Measurements from ENCODE around the gene TMEM141. TPM values are rescaled to one million over a fixed set of nuclear protein-coding genes. Genes with fewer than 3 reads are reported as not detected.
"Not testable (repeated sequence)": the region's sequence is repeated elsewhere in the genome, so short reads cannot be mapped to it uniquely, and the experiment has no call there.

TMEM141 gene
- total RNA-seq, 1 donor from 2014 or later, result 75.9 TPM

GRCh38 chr9:136754059-136754572, 37.0 kb upstream of the TMEM141 start:
- DNase-seq (ENCODE audit: missing footprints) (peak; percentile 25), ATAC-seq (no peak)
- intact Hi-C loops (cut with DNase I), result no loop called here

GRCh38 chr9:136754626-136755301, 36.4 kb upstream of the TMEM141 start:
- ATAC-seq (no peak), DNase-seq (ENCODE audit: missing footprints) (peak; percentile 39)
- intact Hi-C loops (cut with DNase I), result no loop called here

GRCh38 chr9:136755302-136756133, 35.6 kb upstream of the TMEM141 start:
- intact Hi-C loops (cut with DNase I); DNase-seq (ENCODE audit: missing footprints); ATAC-seq: not testable (repeated sequence)

- intact Hi-C loops (cut with DNase I), result no loop called here
- ATAC-seq (no peak), DNase-seq (ENCODE audit: missing footprints) (no peak)
Observed at GRCh38 chr9:136756134-136756438, 35.1 kb upstream of the TMEM141 start.

GRCh38 chr9:136756836-136757235, 34.3 kb upstream of the TMEM141 start:
- DNase-seq (ENCODE audit: missing footprints), result peak; percentile 16
- ATAC-seq, result no peak
- intact Hi-C loops (cut with DNase I), result no loop called here

- ATAC-seq (no peak), DNase-seq (ENCODE audit: missing footprints) (no peak)
Observed at GRCh38 chr9:136757328-136757727, 33.8 kb upstream of the TMEM141 start.

GRCh38 chr9:136757751-136758140, 33.4 kb upstream of the TMEM141 start:
- DNase-seq (ENCODE audit: missing footprints), result no peak
- ATAC-seq, result no peak
- intact Hi-C loops (cut with DNase I), result no loop called here

More at GRCh38 chr9:136757328-136757727, 33.8 kb upstream of the TMEM141 start:
- intact Hi-C loops (cut with DNase I), result no loop called here

- DNase-seq (ENCODE audit: missing footprints), result no peak
- no peak for ATAC-seq
Observed at GRCh38 chr9:136759001-136759400, 32.1 kb upstream of the TMEM141 start.

GRCh38 chr9:136759436-136760325, 31.5 kb upstream of the TMEM141 start:
- no peak for DNase-seq (ENCODE audit: missing footprints)
- ATAC-seq, result no peak
- intact Hi-C loops (cut with DNase I), result no loop called here

More at GRCh38 chr9:136759001-136759400, 32.1 kb upstream of the TMEM141 start:
- intact Hi-C loops (cut with DNase I), result no loop called here

GRCh38 chr9:136760424-136760823, 30.7 kb upstream of the TMEM141 start:
- DNase-seq (ENCODE audit: missing footprints), result no peak
- no peak for ATAC-seq
- intact Hi-C loops (cut with DNase I), result no loop called here

GRCh38 chr9:136760834-136761544, 30.2 kb upstream of the TMEM141 start:
- peak; percentile 14 for ATAC-seq
- DNase-seq (ENCODE audit: missing footprints); intact Hi-C loops (cut with DNase I): not testable (repeated sequence)

GRCh38 chr9:136761545-136761981, 29.6 kb upstream of the TMEM141 start:
- ATAC-seq (no peak), DNase-seq (ENCODE audit: missing footprints) (no peak)
- intact Hi-C loops (cut with DNase I), result no loop called here

- DNase-seq (ENCODE audit: missing footprints) (no peak), ATAC-seq (no peak)
- intact Hi-C loops (cut with DNase I), result no loop called here
Observed at GRCh38 chr9:136762221-136762691, 28.9 kb upstream of the TMEM141 start.

- DNase-seq (ENCODE audit: missing footprints), result peak; percentile 74
- peak; percentile 26 for ATAC-seq
- intact Hi-C loops (cut with DNase I), result no loop called here
Observed at GRCh38 chr9:136762915-136763648, 28.1 kb upstream of the TMEM141 start.

- intact Hi-C loops (cut with DNase I), result no loop called here
- DNase-seq (ENCODE audit: missing footprints) (no peak), ATAC-seq (no peak)
Observed at GRCh38 chr9:136763649-136764035, 27.5 kb upstream of the TMEM141 start.

- no peak for ATAC-seq
- DNase-seq (ENCODE audit: missing footprints), result no peak
- intact Hi-C loops (cut with DNase I), result no loop called here
Observed at GRCh38 chr9:136764301-136764891, 26.7 kb upstream of the TMEM141 start, which contains the start of gene LCN15. TSS of gene LCN15 (minus strand) at chr9:136764518. CDS start at chr9:136764488, 30 bp downstream.

GRCh38 chr9:136765041-136765440, 26.1 kb upstream of the TMEM141 start:
- intact Hi-C loops (cut with DNase I), result no loop called here
- ATAC-seq (peak; percentile 24), DNase-seq (ENCODE audit: missing footprints) (no peak)

Measured in Right ventricle myocardium inferior (tissue), 1 donor.